Measurements from ENCODE around the gene IGDCC3.

IGDCC3 gene

GRCh38 chr15:65423976-65424679 lies 46.3 kb upstream of the IGDCC3 start:
- TF ChIP-seq GABPA (IDR thresholded peaks at IDR 0.05; ENCODE audit: low read depth) = no peak
- TF ChIP-seq REST (IDR thresholded peaks at IDR 0.05; ENCODE audit: insufficient replicate concordance, low read depth) = no peak
- TF ChIP-seq SPI1 (IDR thresholded peaks at IDR 0.05; ENCODE audit: borderline replicate concordance, low read depth) = no peak
- no peak for TF ChIP-seq POLR2AphosphoS5 (IDR thresholded peaks at IDR 0.05; ENCODE audit: low read depth)
- TF ChIP-seq CTCF (IDR thresholded peaks at IDR 0.05; ENCODE audit: insufficient read depth, low read length) = no peak
- no peak for DNase-seq (ENCODE audit: low read depth in 1 of 2, low spot score in 1 of 2)
- Histone ChIP-seq H3K27me3 (ENCODE audit: insufficient read depth, poor library complexity, severe bottlenecking) (peaks cover 39% of the 10 kb centered on the region), H3K27ac (replicated peaks) (no peak overlapping the region), H3K4me3 (replicated peaks; ENCODE audit: insufficient read depth, low read length) (no peak overlapping the region)

GRCh38 chr15:65423150-65423975 lies 45.6 kb upstream of the IGDCC3 start:
- TF ChIP-seq REST (IDR thresholded peaks at IDR 0.05; ENCODE audit: insufficient replicate concordance, low read depth) = peak; percentile 44
- no peak for TF ChIP-seq POLR2AphosphoS5 (IDR thresholded peaks at IDR 0.05; ENCODE audit: low read depth)
- H3K27me3 ChIP-seq (ENCODE audit: insufficient read depth, poor library complexity, severe bottlenecking) = peaks cover 39% of the 10 kb centered on the region
- no peak for DNase-seq (ENCODE audit: low read depth in 1 of 2, low spot score in 1 of 2)
- H3K27ac ChIP-seq (replicated peaks) = no peak overlapping the region
- no peak overlapping the region for H3K4me3 ChIP-seq (replicated peaks; ENCODE audit: insufficient read depth, low read length)

- H3K4me3 ChIP-seq (replicated peaks; ENCODE audit: insufficient read depth, low read length) = peak overlapping the region; percentile 33; the same call in 1 of the 2 replicates
- no peak overlapping the region for H3K27ac ChIP-seq (replicated peaks)
- no peak for DNase-seq (ENCODE audit: low read depth in 1 of 2, low spot score in 1 of 2)
- TF ChIP-seq SPI1 (IDR thresholded peaks at IDR 0.05; ENCODE audit: borderline replicate concordance, low read depth) (no peak), REST (IDR thresholded peaks at IDR 0.05; ENCODE audit: insufficient replicate concordance, low read depth) (no peak), POLR2AphosphoS5 (IDR thresholded peaks at IDR 0.05; ENCODE audit: low read depth) (no peak), CTCF (IDR thresholded peaks at IDR 0.05; ENCODE audit: insufficient read depth, low read length) (no peak)
- H3K27me3 ChIP-seq (ENCODE audit: insufficient read depth, poor library complexity, severe bottlenecking) = peaks cover 39% of the 10 kb centered on the region
These were observed 43.8 kb upstream of the IGDCC3 start for GRCh38 chr15:65421360-65422215.
